ENCODE data around the gene LAYN.
A peak's percentile ranks its signal among the peaks of the same experiment; 100 is the strongest.

Gene LAYN

DNA sequence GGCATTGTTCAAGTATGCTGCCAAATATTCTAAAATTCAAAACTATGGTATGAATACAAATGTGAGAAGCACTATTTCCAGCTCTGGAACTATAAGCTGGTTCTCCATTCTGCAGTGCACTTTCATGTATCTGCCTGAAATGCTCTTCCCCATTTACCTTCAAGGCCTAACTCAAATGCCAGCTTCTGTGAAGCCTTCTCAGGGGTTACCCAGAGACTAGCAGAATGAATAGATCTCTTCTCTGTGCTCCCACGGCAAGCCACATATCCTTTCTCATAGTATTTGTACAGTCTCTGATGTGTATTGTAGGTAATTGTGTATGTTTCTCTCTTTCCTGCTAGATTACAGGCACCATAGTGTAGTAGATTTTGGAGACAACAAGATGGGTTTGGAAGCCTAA, 21.9 kb upstream of the LAYN start:
- no peak for DNase-seq
- Histone ChIP-seq H3K27me3 (replicated peaks) (no peaks in the 10 kb centered on the region), H3K27ac (no peak overlapping the region), H3K4me3 (ENCODE audit: low read depth, low read length) (no peak overlapping the region), H3K36me3 (replicated peaks) (no peaks in the 10 kb centered on the region)
- in situ Hi-C loops (cut with HindIII; ENCODE audit: low pct_ligation_motif_present, low sequenced_read_pairs): no loop called here
- TF ChIP-seq, protein P1, sequence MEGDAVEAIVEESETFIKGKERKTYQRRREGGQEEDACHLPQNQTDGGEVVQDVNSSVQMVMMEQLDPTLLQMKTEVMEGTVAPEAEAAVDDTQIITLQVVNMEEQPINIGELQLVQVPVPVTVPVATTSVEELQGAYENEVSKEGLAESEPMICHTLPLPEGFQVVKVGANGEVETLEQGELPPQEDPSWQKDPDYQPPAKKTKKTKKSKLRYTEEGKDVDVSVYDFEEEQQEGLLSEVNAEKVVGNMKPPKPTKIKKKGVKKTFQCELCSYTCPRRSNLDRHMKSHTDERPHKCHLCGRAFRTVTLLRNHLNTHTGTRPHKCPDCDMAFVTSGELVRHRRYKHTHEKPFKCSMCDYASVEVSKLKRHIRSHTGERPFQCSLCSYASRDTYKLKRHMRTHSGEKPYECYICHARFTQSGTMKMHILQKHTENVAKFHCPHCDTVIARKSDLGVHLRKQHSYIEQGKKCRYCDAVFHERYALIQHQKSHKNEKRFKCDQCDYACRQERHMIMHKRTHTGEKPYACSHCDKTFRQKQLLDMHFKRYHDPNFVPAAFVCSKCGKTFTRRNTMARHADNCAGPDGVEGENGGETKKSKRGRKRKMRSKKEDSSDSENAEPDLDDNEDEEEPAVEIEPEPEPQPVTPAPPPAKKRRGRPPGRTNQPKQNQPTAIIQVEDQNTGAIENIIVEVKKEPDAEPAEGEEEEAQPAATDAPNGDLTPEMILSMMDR (IDR thresholded peaks at IDR 0.05; ENCODE audit: low read depth, low read length, missing control alignments): no peak

DNA sequence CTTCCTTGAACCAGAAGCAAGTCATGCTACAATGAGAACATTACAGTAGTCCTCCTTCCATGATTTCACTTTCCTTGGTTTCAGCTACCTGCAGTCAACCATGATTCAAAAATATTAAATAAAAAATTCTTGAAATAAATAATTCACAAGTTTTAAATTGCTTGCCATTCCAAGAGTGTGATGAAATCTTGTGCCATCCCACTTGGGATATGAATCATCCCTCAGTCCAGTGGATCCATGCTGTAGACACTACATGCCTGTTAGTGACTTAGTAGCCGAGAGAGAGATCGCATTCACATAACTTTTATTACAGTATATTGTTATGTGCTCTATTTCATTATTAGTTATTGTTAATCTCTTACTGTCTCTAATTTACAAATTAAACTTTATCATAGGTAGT, 20.0 kb upstream of the LAYN start:
- in situ Hi-C loops (cut with HindIII; ENCODE audit: low pct_ligation_motif_present, low sequenced_read_pairs): no loop called here
- Histone ChIP-seq H3K36me3 (replicated peaks) (no peaks in the 10 kb centered on the region), H3K4me3 (ENCODE audit: low read depth, low read length) (no peak overlapping the region), H3K27ac (peak overlapping the region; percentile 41), H3K27me3 (replicated peaks) (no peaks in the 10 kb centered on the region)
- TF ChIP-seq, protein P1 (IDR thresholded peaks at IDR 0.05; ENCODE audit: low read depth, low read length, missing control alignments): no peak
- peak; percentile 47 for DNase-seq

DNA sequence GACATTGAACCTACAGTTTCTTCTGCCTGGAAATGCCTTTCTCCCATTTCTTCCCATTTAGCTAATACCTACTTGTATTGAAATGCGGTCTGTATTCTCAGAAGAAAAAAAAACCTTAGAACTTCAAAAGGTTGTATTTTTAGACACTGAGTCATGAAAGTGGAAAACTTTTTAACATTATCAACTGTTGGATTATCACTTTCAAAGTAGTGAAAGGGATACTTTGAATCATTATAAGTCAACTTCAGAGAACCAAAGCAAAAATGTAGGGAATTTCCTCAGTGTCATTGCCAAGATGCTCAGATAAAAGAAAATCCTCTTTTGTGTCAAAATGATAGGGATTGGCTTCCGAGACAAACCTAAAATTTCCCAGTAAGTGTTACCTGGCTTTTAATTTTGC, 19.4 kb upstream of the LAYN start:
- Histone ChIP-seq H3K36me3 (replicated peaks) (no peaks in the 10 kb centered on the region), H3K4me3 (ENCODE audit: low read depth, low read length) (no peak overlapping the region), H3K27ac (peak overlapping the region; percentile 41), H3K27me3 (replicated peaks) (no peaks in the 10 kb centered on the region)
- in situ Hi-C loops (cut with HindIII; ENCODE audit: low pct_ligation_motif_present, low sequenced_read_pairs): no loop called here
- TF ChIP-seq, protein P1 (IDR thresholded peaks at IDR 0.05; ENCODE audit: low read depth, low read length, missing control alignments): no peak
- no peak for DNase-seq

DNA sequence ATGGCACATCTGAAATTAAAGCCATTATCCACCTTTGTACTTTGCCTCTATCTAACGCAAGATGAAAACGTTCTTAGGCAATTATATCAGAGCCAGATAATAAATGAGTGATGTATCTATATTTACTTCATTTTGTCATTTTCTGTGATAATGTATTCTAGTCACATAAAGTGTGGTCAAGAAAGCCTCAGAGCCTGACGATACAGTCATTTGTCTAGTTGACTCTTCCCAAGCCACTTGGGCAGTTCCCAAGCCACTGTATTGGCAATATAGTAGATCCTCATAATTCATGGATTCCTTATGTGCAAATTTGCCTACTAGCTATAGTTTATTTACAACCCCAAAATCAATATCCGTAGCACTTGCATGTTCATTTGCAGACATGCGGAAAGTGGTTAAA, 18.1 kb upstream of the LAYN start:
- in situ Hi-C loops (cut with HindIII; ENCODE audit: low pct_ligation_motif_present, low sequenced_read_pairs): no loop called here
- no peak for DNase-seq
- no peaks in the 10 kb centered on the region for H3K36me3 ChIP-seq (replicated peaks)
- H3K4me3 ChIP-seq (ENCODE audit: low read depth, low read length): no peak overlapping the region
- H3K27me3 ChIP-seq (replicated peaks): no peaks in the 10 kb centered on the region
- no peak overlapping the region for H3K27ac ChIP-seq
- TF ChIP-seq, protein P1 (IDR thresholded peaks at IDR 0.05; ENCODE audit: low read depth, low read length, missing control alignments): no peak

DNA sequence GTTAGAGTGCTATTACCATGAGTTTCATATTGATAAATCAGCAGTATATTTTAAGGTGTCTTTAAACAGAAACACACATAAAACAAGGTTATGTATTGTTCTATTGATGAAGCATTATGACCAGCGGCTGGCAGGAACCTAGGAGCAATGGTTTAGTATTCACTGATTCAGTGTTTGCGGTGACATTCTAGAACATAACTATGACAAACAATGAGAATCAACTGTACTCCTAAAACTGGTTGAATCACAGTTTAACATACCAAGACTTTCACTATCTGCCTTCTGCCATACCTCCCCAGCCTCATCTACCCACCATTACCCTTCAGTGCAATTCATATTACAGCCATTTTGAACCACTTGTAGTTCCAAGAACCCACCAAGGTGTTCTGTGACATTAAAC, 17.2 kb upstream of the LAYN start:
- Histone ChIP-seq H3K4me3 (ENCODE audit: low read depth, low read length) (no peak overlapping the region), H3K27me3 (replicated peaks) (no peaks in the 10 kb centered on the region), H3K36me3 (replicated peaks) (no peaks in the 10 kb centered on the region), H3K27ac (no peak overlapping the region)
- in situ Hi-C loops (cut with HindIII; ENCODE audit: low pct_ligation_motif_present, low sequenced_read_pairs): no loop called here
- DNase-seq: no peak
- TF ChIP-seq, protein P1 (IDR thresholded peaks at IDR 0.05; ENCODE audit: low read depth, low read length, missing control alignments): no peak

DNA sequence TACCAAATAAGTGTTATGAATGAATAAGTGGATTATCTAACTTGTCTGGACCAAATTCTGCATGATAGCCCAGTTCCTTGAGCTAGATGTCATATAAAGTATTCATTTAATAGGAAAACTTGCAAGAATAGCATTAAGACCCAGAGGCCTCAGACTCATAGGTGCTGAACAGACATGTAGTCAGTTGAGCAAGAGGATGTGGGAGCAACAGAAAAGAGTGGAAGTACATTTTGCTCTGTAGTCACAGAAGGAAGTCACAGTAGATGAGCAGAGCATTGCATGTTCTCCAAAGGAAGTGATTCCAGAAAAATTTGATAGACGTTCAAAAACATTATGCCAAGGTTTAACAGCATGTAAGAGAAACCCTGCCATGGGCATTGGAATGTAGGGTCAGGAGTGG, 16.5 kb upstream of the LAYN start:
- TF ChIP-seq, protein P1 (IDR thresholded peaks at IDR 0.05; ENCODE audit: low read depth, low read length, missing control alignments): no peak
- in situ Hi-C loops (cut with HindIII; ENCODE audit: low pct_ligation_motif_present, low sequenced_read_pairs): no loop called here
- Histone ChIP-seq H3K36me3 (replicated peaks) (no peaks in the 10 kb centered on the region), H3K27me3 (replicated peaks) (no peaks in the 10 kb centered on the region), H3K4me3 (ENCODE audit: low read depth, low read length) (no peak overlapping the region), H3K27ac (no peak overlapping the region)
- DNase-seq: no peak

Data from brain microvascular endothelial cell (primary cell).